Subcutaneous abdominal adipose tissue (tissue), 5 donors: ENCODE results near the gene ATP6V0E1.

Experiments used
- H3K27ac ChIP-seq: one replicate; pipeline ENCODE4 v1.7.0; 2013; ENCODE audit warnings: low read depth, mild to moderate bottlenecking, inconsistent platforms, low read length, moderate library complexity
- H3K27me3 ChIP-seq, 5 donors: one replicate each; pipeline ENCODE4 v1.7.0; 2013; ENCODE audit warnings: low read length in 5 of 5, inconsistent platforms in 1 of 5; ENCODE audit not compliant: control insufficient read depth in 5 of 5, insufficient read depth in 4 of 5
- H3K36me3 ChIP-seq, 5 donors: one replicate each; pipeline ENCODE4 v1.7.0; 2013; ENCODE audit warnings: low read length in 5 of 5; ENCODE audit not compliant: control insufficient read depth in 5 of 5, insufficient read depth in 5 of 5
- H3K4me1 ChIP-seq, 5 donors: one replicate each; pipeline ENCODE4 v1.7.0; 2013; ENCODE audit warnings: low read length in 5 of 5, mild to moderate bottlenecking in 3 of 5, moderate library complexity in 1 of 5; ENCODE audit not compliant: control insufficient read depth in 5 of 5, insufficient read depth in 5 of 5
- H3K4me3 ChIP-seq, 5 donors: one replicate each; pipeline ENCODE4 v1.7.0; 2013; ENCODE audit warnings: low read length in 5 of 5, low read depth in 1 of 5
- H3K9ac ChIP-seq, 5 donors: one replicate each; pipeline ENCODE4 v1.7.0; 2013; ENCODE audit warnings: low read length in 5 of 5, mild to moderate bottlenecking in 4 of 5, moderate library complexity in 3 of 5
- H3K9me3 ChIP-seq, 5 donors: one replicate each; pipeline ENCODE4 v1.7.0; 2013; ENCODE audit warnings: low read length in 5 of 5; ENCODE audit not compliant: control insufficient read depth in 5 of 5
- donor health status: healthy.
- donor health status: healthy.
- donor health status: healthy.
- donor health status: healthy.
- donor health status: healthy.

The ATP6V0E1 gene

DNA sequence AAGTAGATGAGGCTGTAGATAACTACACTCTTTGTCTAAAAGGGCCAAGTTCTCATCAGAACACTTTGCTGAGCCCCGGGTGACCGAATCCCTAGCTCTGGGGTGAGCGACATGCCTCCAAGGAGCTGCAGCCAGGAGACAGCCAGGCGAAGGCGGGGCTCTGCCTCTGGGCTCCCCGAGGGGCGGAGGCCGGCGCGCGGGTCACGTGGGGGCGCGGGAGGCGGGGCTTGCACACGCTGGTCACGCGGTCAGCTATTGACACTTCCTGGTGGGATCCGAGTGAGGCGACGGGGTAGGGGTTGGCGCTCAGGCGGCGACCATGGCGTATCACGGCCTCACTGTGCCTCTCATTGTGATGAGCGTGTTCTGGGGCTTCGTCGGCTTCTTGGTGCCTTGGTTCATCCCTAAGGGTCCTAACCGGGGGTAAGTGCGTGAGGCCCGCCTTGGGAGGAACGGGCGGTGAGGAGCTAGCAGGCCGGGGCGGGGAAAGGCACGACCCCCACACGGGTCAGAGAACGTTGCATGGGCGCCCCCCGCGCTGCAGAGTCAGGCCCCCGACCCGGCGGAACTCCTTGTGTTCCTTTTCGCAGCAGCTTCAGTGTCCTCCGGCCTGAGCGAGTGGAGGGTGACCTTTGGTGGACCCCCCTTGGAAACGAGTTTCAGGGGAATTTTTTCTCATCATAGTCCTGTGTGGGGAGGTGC lies at the start of gene ATP6V0E1:
TSS of gene ATP6V0E1 (plus strand) at position 230 of the 702 bp plus-strand sequence. CDS start at position 320, 90 bp downstream.
- H3K9ac ChIP-seq, result peak within 1 kb of the TSS; percentile 82 to 98 (median 97)
- H3K9me3 ChIP-seq, result no peaks in the 10 kb centered on the region
- H3K4me1 ChIP-seq, result peaks cover 0 to 30% (median 23%) of the 10 kb centered on the region in 5 donors
- peak within 1 kb of the TSS; percentile 98 for H3K27ac ChIP-seq
- peaks cover 0 to 14% (median 4%) of the 10 kb centered on the region in 5 donors for H3K36me3 ChIP-seq
- H3K27me3 ChIP-seq, result no peaks in the 10 kb centered on the region
- peak within 1 kb of the TSS; percentile 92 to 99 (median 96) for H3K4me3 ChIP-seq

DNA sequence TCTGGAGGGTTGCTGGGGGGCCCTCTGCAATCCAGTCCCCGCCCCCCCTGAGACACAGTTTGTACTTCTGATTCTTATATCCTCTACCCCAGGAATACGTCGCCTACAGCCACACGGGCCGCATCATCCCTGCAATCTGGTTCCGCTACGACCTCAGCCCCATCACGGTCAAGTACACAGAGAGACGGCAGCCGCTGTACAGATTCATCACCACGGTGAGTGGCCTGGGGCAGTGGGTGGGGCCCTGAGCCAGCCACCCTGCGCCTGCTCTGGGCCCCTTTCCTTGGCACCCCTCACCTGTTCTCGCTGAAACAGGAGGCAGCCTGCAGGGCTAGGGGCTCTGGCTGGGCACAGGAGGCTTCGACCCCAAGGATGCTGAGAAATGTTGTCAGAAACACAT lies 48.5 kb upstream of the ATP6V0E1 start:
- no peaks in the 10 kb centered on the region for H3K9me3 ChIP-seq
- no peaks in the 10 kb centered on the region for H3K27me3 ChIP-seq
- H3K27ac ChIP-seq, result no peak overlapping the region
- H3K9ac ChIP-seq, result no peak overlapping the region
- peaks cover 5 to 62% (median 46%) of the 10 kb centered on the region in 5 donors for H3K36me3 ChIP-seq
- H3K4me3 ChIP-seq, result no peak overlapping the region
- peaks cover 4 to 19% (median 14%) of the 10 kb centered on the region in 5 donors for H3K4me1 ChIP-seq

DNA sequence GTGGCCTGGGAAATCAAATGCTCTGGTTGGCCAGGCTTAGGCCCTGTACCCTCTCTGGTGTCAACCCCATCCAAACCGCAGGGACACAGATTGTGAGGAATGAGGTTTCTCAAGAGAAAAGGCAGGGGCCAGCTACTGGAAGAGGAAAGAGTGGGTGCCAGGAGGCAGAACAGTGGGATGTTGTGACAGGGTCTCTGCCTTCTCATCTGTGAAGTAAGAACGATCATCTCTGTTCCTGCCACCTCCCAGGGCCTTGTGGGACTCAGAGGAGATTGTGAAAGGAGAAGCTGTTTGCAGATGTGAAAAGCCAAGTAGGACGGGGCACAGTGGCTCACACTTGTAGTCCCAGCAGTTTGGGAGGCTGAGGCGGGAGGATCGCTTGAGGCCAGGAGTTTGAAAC lies 47.2 kb upstream of the ATP6V0E1 start:
- H3K9ac ChIP-seq, result peak overlapping the region in 1 of 5 donors; percentile 12

DNA sequence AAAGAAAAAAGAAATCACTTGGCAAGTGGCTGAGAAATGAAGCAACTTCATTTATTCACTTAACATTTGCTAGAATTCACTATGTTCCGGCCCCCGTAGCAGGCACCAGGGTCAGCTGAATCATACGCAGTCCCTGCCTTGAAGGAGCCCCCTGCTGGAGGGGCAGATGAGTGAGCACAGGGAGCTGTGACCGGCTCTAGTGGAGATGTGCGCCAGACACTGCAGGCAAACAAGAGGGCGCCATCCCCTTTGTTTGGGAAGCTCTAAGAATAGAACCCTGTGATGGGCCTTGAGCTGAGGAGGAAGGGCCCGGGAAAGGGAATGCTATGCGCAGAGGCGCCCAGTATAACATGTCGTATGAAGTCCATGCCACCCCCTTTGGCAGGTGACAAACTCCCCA lies 44.5 kb upstream of the ATP6V0E1 start:
- Histone ChIP-seq H3K36me3 (peaks cover 5 to 87% (median 63%) of the 10 kb centered on the region in 5 donors), H3K4me3 (no peak overlapping the region), H3K9me3 (no peaks in the 10 kb centered on the region), H3K27ac (no peak overlapping the region), H3K27me3 (no peaks in the 10 kb centered on the region), H3K9ac (no peak overlapping the region), H3K4me1 (peaks cover 0 to 12% (median 2%) of the 10 kb centered on the region in 5 donors)

More for the DNA sequence above, 47.2 kb upstream of the ATP6V0E1 start:
- H3K27me3 ChIP-seq, result no peaks in the 10 kb centered on the region
- peaks cover 5 to 72% (median 52%) of the 10 kb centered on the region in 5 donors for H3K36me3 ChIP-seq
- H3K27ac ChIP-seq, result no peak overlapping the region
- no peaks in the 10 kb centered on the region for H3K9me3 ChIP-seq
- peaks cover 0 to 11% (median 8%) of the 10 kb centered on the region in 5 donors for H3K4me1 ChIP-seq
- no peak overlapping the region for H3K4me3 ChIP-seq

DNA sequence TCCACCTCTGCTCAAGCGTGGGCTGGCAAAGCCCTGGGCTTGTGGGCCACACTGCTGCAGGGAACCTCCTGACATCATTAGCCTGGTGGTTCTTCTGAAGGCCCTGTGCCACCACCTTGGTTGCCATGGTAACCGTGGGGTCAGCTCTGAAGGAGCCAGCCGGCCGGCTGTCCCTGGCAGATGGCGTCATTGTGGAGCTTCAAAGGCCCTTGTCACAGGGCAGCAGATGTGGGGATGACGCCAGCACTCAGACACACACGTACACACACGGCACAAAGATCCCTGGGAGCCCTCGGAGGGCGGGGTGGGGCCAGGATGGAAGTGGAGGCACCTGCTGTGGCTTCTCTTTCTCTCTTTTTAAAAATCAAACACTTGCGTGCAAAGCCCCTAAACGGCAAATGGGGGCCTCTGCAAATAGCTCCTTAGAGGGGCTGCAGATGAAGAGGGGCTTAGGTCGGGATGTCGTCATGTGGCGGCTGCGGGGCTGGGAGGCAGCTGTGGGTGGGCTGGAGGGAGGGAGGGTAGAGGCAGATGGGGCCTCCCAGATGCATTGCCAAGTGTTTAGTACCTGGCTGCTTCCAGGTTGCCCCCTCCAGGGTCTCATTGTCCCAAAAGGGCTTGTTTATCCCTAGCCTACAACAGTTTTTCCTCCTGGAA lies 43.8 kb upstream of the ATP6V0E1 start:
- Histone ChIP-seq H3K27me3 (no peaks in the 10 kb centered on the region), H3K9me3 (no peaks in the 10 kb centered on the region), H3K27ac (no peak overlapping the region), H3K36me3 (peaks cover 5 to 85% (median 60%) of the 10 kb centered on the region in 5 donors), H3K9ac (no peak overlapping the region), H3K4me1 (peaks cover 0 to 13% (median 2%) of the 10 kb centered on the region in 5 donors), H3K4me3 (no peak overlapping the region)

DNA sequence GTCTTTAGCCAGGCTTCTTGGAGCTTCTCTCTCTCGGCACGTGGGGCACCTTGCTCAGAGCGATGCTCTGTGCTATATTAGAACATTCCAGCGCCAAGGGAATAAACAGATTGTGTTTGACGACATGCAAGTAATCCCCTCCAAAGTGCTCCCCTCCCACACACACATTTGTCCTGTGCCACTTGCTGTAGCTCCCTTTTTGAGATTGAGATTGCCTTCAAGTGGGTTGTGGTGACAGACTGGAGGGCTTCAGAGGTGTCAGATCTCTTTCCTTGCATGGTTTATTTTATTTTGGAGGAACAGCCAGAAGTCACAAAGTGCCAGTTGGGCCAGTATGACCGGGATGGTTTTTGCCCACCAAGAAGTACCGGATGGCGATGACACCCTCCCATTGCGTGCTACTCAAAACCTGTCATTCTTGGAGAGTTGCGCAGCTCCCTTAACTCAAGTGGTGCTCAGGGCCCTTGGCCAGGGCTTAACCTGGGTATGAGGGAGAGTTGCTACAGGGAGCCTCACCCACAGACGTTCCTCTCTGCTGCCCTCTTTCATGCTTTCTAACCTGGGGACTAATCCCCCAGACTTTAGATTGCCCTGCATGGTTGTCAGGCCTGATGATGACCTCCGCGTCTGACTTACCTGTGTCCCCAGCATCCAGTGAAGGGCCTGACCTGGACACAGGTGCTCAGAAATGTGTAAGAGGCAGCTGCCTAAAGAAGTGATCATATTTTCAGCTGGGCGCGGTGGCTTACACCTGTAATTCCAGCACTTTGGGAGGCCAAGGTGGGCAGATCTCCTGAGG lies 43.1 kb upstream of the ATP6V0E1 start:
- H3K36me3 ChIP-seq, result peaks cover 4 to 84% (median 59%) of the 10 kb centered on the region in 5 donors
- H3K27ac ChIP-seq, result no peak overlapping the region
- H3K9me3 ChIP-seq, result no peaks in the 10 kb centered on the region
- H3K27me3 ChIP-seq, result no peaks in the 10 kb centered on the region
- no peak overlapping the region for H3K9ac ChIP-seq
- H3K4me1 ChIP-seq, result peaks cover 0 to 13% (median 2%) of the 10 kb centered on the region in 5 donors
- H3K4me3 ChIP-seq, result no peak overlapping the region

DNA sequence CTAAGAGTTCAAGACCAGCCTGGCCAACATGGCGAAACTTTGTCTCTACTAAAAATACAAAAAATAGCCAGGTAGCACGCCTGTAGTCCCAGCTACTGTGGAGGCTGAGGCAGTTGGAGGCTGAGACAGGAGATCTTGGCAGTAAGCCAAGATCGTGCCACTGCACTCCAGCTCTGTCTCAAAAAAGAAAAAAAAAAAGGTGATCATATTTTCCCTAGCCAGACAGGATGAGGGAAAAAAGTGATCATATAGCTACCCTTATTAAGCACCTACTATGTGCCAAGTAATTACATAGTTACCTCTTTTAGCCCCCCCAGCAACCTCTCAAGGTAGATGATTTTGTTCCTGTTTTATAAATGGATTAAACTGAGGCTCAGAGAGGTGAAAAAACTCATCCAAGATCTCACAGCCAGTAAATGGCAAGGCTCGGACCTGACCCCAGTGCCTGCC lies 42.5 kb upstream of the ATP6V0E1 start:
- Histone ChIP-seq H3K4me1 (peaks cover 0 to 13% (median 2%) of the 10 kb centered on the region in 5 donors), H3K9me3 (no peaks in the 10 kb centered on the region), H3K4me3 (no peak overlapping the region), H3K27me3 (no peaks in the 10 kb centered on the region), H3K9ac (no peak overlapping the region), H3K36me3 (peaks cover 0 to 84% (median 60%) of the 10 kb centered on the region in 5 donors), H3K27ac (no peak overlapping the region)

DNA sequence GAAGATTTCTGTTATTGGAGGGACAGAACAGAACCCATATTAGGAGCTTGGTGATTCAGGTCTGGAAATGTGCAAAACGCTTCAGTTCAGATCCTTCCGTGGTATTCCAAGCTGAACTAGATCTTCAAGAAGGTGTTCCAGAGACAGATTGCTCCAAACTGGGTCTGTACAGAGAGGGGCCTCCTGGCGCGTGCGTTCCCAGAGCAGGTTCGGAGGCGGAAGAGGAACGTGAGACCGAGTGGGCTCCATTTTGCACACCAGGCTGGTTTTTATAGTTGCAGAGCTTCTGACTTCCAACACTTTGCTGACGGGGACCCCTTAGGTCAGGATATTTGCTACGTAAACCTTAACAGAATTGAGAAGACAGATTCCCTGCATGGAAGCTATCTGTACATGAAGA lies 41.0 kb upstream of the ATP6V0E1 start:
- Histone ChIP-seq H3K4me1 (peaks cover 0 to 13% (median 2%) of the 10 kb centered on the region in 5 donors), H3K9me3 (no peaks in the 10 kb centered on the region), H3K27ac (no peak overlapping the region), H3K4me3 (no peak overlapping the region), H3K9ac (no peak overlapping the region), H3K27me3 (no peaks in the 10 kb centered on the region), H3K36me3 (peaks cover 0 to 85% (median 58%) of the 10 kb centered on the region in 5 donors)

DNA sequence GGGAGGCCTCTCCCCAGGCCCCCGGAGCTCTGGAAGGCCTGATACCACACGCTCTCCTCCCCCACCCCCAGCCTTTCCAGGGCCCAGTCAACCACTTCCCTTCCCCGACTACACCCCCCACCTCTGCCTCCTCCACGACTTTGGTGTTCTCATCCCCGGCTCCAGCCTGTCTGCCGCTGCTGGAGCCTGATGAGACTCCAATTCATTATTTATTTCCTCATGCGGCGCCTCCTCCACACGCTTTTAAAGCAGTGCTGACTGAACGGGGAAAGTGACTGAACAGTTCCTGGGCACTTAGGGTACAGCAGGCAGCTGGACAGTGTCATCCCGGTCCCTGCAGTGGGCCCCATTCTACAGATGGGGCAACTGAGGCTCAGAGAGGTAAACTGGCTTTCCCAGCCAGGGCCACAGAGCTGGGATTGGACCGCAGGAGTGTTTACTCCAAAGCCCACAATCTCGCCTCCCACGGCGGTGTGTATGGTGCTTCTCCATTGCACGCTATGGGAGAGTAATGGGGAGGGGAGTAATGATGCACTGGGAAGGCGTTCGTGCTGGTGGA lies 40.2 kb upstream of the ATP6V0E1 start:
- Histone ChIP-seq H3K9ac (no peak overlapping the region), H3K36me3 (peaks cover 0 to 83% (median 57%) of the 10 kb centered on the region in 5 donors), H3K27ac (no peak overlapping the region), H3K27me3 (no peaks in the 10 kb centered on the region), H3K4me1 (peaks cover 0 to 13% (median 2%) of the 10 kb centered on the region in 5 donors), H3K4me3 (no peak overlapping the region), H3K9me3 (no peaks in the 10 kb centered on the region)
